Keratinocyte (primary cell): Measurements from ENCODE around the gene MYBBP1A. TPM values are rescaled to one million over a fixed set of nuclear protein-coding genes. Genes with fewer than 3 reads are reported as not detected.

ENCODE experiments used
- DNase-seq: peaks from one replicate; pipeline ENCODE4 v3.0.0-alpha.2; 2011; ENCODE audit warnings: low read depth, missing footprints, low spot score
- FAIRE-seq: peaks from 2 replicates; lab custom pipeline; 2011; peaks lifted over from hg19 to GRCh38; lab: Jason Lieb, UNC
- H2AFZ ChIP-seq: 2 replicates; pipeline ENCODE4 v1.6.0; 2012; ENCODE audit warnings: low read length, control low read depth, inconsistent platforms; ENCODE audit not compliant: control insufficient read depth
- H3K27ac ChIP-seq: 2 replicates; pipeline ENCODE4 v1.5.1; 2011; ENCODE audit warnings: low read length; ENCODE audit not compliant: control insufficient read depth, insufficient read depth
- H3K27me3 ChIP-seq: 3 replicates; pipeline ENCODE4 v1.6.0; 2011; ENCODE audit warnings: low read length; ENCODE audit not compliant: control insufficient read depth, insufficient read depth; ENCODE audit errors: extremely low read depth
- H3K36me3 ChIP-seq, 2 experiments: 2 replicates in 1 of 2; 3 replicates in 1 of 2; pipeline ENCODE4 v1.5.1; 2011; ENCODE audit warnings: low read length in 2 of 2, mild to moderate bottlenecking in 1 of 2; ENCODE audit not compliant: control insufficient read depth in 2 of 2, insufficient read depth in 2 of 2; ENCODE audit errors: extremely low read depth in 1 of 2
- H3K4me1 ChIP-seq: 3 replicates; pipeline ENCODE4 v1.5.1; 2011; ENCODE audit warnings: low read length; ENCODE audit not compliant: control insufficient read depth, insufficient read depth; ENCODE audit errors: extremely low read depth
- H3K4me2 ChIP-seq: 3 replicates; pipeline ENCODE4 v1.6.0; 2011; ENCODE audit warnings: low read depth, low read length; ENCODE audit not compliant: control insufficient read depth, insufficient read depth; ENCODE audit errors: extremely low read depth
- H3K4me3 ChIP-seq, 3 experiments: fragments of 200-600 bp in 1 of 3; sonication (generic) in 1 of 3; 2 replicates in 2 of 3; 3 replicates in 1 of 3; pipeline ENCODE4 v1.5.1; 2011 to 2016; ENCODE audit warnings: low read length in 3 of 3, mild to moderate bottlenecking in 3 of 3, control low read depth in 2 of 3, inconsistent platforms in 1 of 3, low read depth in 1 of 3, mixed read lengths in 1 of 3, mixed run types in 1 of 3, moderate library complexity in 1 of 3; ENCODE audit not compliant: control insufficient read depth in 2 of 3, insufficient read depth in 2 of 3; ENCODE audit errors: extremely low read depth in 1 of 3
- H3K79me2 ChIP-seq: 2 replicates; pipeline ENCODE4 v1.6.0; 2012; ENCODE audit warnings: low read length; ENCODE audit not compliant: control insufficient read depth, insufficient read depth
- H3K9ac ChIP-seq: 3 replicates; pipeline ENCODE4 v1.6.0; 2011; ENCODE audit warnings: low read length; ENCODE audit not compliant: control insufficient read depth, insufficient read depth; ENCODE audit errors: extremely low read depth
- H3K9me1 ChIP-seq: 3 replicates; pipeline ENCODE4 v1.6.0; 2011; ENCODE audit warnings: low read length; ENCODE audit not compliant: control insufficient read depth, insufficient read depth; ENCODE audit errors: extremely low read depth
- H3K9me3 ChIP-seq: 2 replicates; pipeline ENCODE4 v1.5.1; 2012; ENCODE audit warnings: low read depth, low read length; ENCODE audit not compliant: control insufficient read depth
- H4K20me1 ChIP-seq: 3 replicates; pipeline ENCODE4 v1.6.0; 2011; ENCODE audit warnings: low read length; ENCODE audit not compliant: control insufficient read depth, insufficient read depth; ENCODE audit errors: extremely low read depth
- EZH2 ChIP-seq: IDR thresholded peaks from one replicate; pipeline ENCODE4 v1.6.1; 2012; ENCODE audit warnings: inconsistent platforms, mild to moderate bottlenecking, low read length, moderate library complexity
- dilution Hi-C: fragments of 300-500 bp; cut with MboI; formaldehyde crosslinking; loops from one replicate; pipeline ENCODE4 v1.7.0; 2020; ENCODE audit warnings: low sequenced_read_pairs; ENCODE audit not compliant: extremely low pct_ligation_motif_present
- polyA plus RNA-seq, 5 experiments: library from polyadenylated mRNA; depleted of rRNA in 3 of 5; stranded (reverse) in 3 of 5; stranded (forward) in 1 of 5; unstranded in 1 of 5; fragments of >200 nt; gene quantifications; 1 replicate in 1 of 5; 2 replicates in 3 of 5; 3 replicates in 1 of 5; pipeline versions ENCODE4 v1.2.1 to v1.2.3, GENCODE V29; 2011 to 2012; ENCODE audit warnings: missing spikeins in 2 of 5, low read depth in 1 of 5, low replicate concordance in 1 of 5
- TF ChIP-seq, protein P1 (sequence below), 3 experiments: IDR thresholded peaks in 1 of 3; conservative IDR thresholded peaks in 1 of 3; optimal IDR thresholded peaks in 1 of 3; 2 replicates in 2 of 3; 3 replicates in 1 of 3; pipeline versions ENCODE3 to v1.5.1; 2011; ENCODE audit warnings: low read length in 3 of 3, mild to moderate bottlenecking in 3 of 3, moderate library complexity in 2 of 3, control low read depth in 1 of 3, inconsistent platforms in 1 of 3; ENCODE audit not compliant: insufficient read depth in 2 of 3; ENCODE audit errors: extremely low read depth in 1 of 3

MYBBP1A gene
- polyA plus RNA-seq, 1 donor (not counting 4 experiments of a cell fraction or from before 2014, with no cell fraction given): 20.5 TPM

DNA sequence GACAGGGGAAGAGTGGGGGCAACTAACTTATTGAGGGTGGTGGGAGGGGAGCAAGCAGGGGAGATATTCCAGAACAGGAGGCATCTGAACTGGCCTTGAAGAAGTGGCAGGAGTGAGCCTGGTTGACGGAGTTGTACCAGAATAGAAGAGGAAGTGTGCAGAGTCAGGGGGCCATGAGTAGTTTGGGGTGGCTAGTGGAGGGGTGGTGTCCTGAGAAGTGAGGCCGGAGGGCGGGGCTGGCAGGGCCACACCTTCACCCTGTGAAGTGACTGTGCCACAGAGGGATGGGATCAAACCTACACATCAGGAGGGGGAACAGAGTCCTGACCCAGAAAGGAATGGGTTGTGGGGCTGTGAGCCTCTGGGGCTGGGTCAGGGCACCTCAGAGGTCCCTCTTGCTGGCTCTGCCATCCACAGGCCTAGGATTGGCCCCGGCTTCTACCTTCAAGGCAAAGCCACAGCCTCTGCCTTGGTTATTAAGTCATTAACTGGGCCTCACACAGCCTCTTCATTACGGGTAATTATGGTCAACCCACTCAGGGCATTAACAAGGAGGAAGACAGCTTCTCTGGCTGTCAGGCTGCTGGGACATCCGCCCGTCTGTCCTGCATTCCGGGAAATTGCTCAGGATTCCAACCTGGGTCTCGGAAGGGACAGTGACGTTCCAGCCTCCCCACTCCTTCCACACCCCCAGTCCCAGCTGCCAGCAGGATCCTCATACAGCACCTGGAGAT lies 43.8 kb downstream of the MYBBP1A start:
- DNase-seq (no peak), FAIRE-seq (no peak)
- no peak overlapping the region for H3K4me3 ChIP-seq
- H4K20me1 ChIP-seq: no peaks in the 10 kb centered on the region
- H3K36me3 ChIP-seq: no peaks in the 10 kb centered on the region
- H2AFZ ChIP-seq: no peak overlapping the region
- no peak overlapping the region for H3K9ac ChIP-seq
- TF ChIP-seq, protein P1, sequence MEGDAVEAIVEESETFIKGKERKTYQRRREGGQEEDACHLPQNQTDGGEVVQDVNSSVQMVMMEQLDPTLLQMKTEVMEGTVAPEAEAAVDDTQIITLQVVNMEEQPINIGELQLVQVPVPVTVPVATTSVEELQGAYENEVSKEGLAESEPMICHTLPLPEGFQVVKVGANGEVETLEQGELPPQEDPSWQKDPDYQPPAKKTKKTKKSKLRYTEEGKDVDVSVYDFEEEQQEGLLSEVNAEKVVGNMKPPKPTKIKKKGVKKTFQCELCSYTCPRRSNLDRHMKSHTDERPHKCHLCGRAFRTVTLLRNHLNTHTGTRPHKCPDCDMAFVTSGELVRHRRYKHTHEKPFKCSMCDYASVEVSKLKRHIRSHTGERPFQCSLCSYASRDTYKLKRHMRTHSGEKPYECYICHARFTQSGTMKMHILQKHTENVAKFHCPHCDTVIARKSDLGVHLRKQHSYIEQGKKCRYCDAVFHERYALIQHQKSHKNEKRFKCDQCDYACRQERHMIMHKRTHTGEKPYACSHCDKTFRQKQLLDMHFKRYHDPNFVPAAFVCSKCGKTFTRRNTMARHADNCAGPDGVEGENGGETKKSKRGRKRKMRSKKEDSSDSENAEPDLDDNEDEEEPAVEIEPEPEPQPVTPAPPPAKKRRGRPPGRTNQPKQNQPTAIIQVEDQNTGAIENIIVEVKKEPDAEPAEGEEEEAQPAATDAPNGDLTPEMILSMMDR (optimal IDR thresholded peaks at IDR 0.05 in 1 of 3, IDR thresholded peaks at IDR 0.05 in 1 of 3, conservative IDR thresholded peaks at IDR 0.05 in 1 of 3; ENCODE audit: extremely low read depth in 1 of 3, insufficient read depth in 2 of 3, low read length in 3 of 3): no peak
- TF ChIP-seq EZH2: no peak
- H3K9me1 ChIP-seq: no peaks in the 10 kb centered on the region
- H3K4me2 ChIP-seq: no peak overlapping the region
- H3K9me3 ChIP-seq: no peaks in the 10 kb centered on the region
- dilution Hi-C loops: no loop called here
- H3K27ac ChIP-seq: no peak overlapping the region
- H3K4me1 ChIP-seq: no peaks in the 10 kb centered on the region
- H3K27me3 ChIP-seq: peaks cover 21% of the 10 kb centered on the region
- no peaks in the 10 kb centered on the region for H3K79me2 ChIP-seq

GRCh38 chr17:4510618-4510941 lies 44.6 kb downstream of the MYBBP1A start:
- no peak for DNase-seq
- H3K79me2 ChIP-seq: no peaks in the 10 kb centered on the region
- no peaks in the 10 kb centered on the region for H4K20me1 ChIP-seq
- TF ChIP-seq, protein P1 (optimal IDR thresholded peaks at IDR 0.05 in 1 of 3, IDR thresholded peaks at IDR 0.05 in 1 of 3, conservative IDR thresholded peaks at IDR 0.05 in 1 of 3; ENCODE audit: extremely low read depth in 1 of 3, insufficient read depth in 2 of 3, low read length in 3 of 3): no peak
- no peak for TF ChIP-seq EZH2
- H3K9me3 ChIP-seq: no peaks in the 10 kb centered on the region
- no peaks in the 10 kb centered on the region for H3K9me1 ChIP-seq
- H3K9ac ChIP-seq: no peak overlapping the region
- no peaks in the 10 kb centered on the region for H3K36me3 ChIP-seq
- peaks cover 20% of the 10 kb centered on the region for H3K27me3 ChIP-seq
- no peak for FAIRE-seq
- dilution Hi-C loops: no loop called here
- H3K27ac ChIP-seq: no peak overlapping the region
- H2AFZ ChIP-seq: no peak overlapping the region
- no peak overlapping the region for H3K4me2 ChIP-seq
- H3K4me1 ChIP-seq: no peaks in the 10 kb centered on the region
- no peak overlapping the region for H3K4me3 ChIP-seq
